Neuronal stem cell (in vitro differentiated cells): Measurements from ENCODE around the gene FAS. TPM values are rescaled to one million over a fixed set of nuclear protein-coding genes. Genes with fewer than 3 reads are reported as not detected.

Experiments
- small RNA-seq: library from polyadenylated mRNA; stranded (forward); fragments of <200 nt; extraction: miRNeasy Mini kit (QIAGEN cat#:217004); gene quantifications from one replicate; pipeline ENCODE3, GENCODE V24; 2013; ENCODE audit not compliant: insufficient read depth

Gene FAS

Small RNA genes within 50 kb of the gene (small RNA-seq; reads per million reads assigned to genes)
- not detected for gene MIR4679-2
- not detected for gene RF02116
